Psoas muscle (tissue), 8 donors: Measurements from ENCODE around the gene MADD. TPM values are rescaled to one million over a fixed set of nuclear protein-coding genes. Genes with fewer than 3 reads are reported as not detected.

Experiments used
- ATAC-seq, 4 donors: fragments of 200-7000 bp; cut with Tn5 transposase; one replicate each; pipeline ENCODE4 v1.9.1; 2020; ENCODE audit warnings: moderate library complexity in 3 of 4, mild to moderate bottlenecking in 2 of 4
- DNase-seq, 2 donors: peaks; one replicate each; pipeline ENCODE4 v3.0.0-alpha.2; 2020
- H3K27ac ChIP-seq: fragments of 200-600 bp; one replicate; pipeline ENCODE4 v1.8.0; 2022
- H3K27me3 ChIP-seq, 3 donors: fragments of 200-600 bp in 1 of 3; one replicate each; pipeline versions ENCODE4 v1.6.1 to v1.8.0; 2013 to 2022; ENCODE audit warnings: low read length in 2 of 3, mild to moderate bottlenecking in 2 of 3, moderate library complexity in 1 of 3; ENCODE audit not compliant: insufficient read depth in 3 of 3
- H3K36me3 ChIP-seq, 2 donors: fragments of 200-600 bp in 1 of 2; one replicate each; pipeline versions ENCODE4 v1.6.1 to v1.8.0; 2013 to 2022; ENCODE audit warnings: low read depth in 1 of 2, mild to moderate bottlenecking in 1 of 2, moderate library complexity in 1 of 2; ENCODE audit not compliant: insufficient read depth in 1 of 2
- H3K4me1 ChIP-seq: fragments of 200-600 bp; one replicate; pipeline ENCODE4 v1.8.0; 2022
- H3K4me3 ChIP-seq: fragments of 200-600 bp; one replicate; pipeline ENCODE4 v1.8.0; 2022; ENCODE audit warnings: mild to moderate bottlenecking
- H3K9me3 ChIP-seq: fragments of 200-600 bp; one replicate; pipeline ENCODE4 v1.8.0; 2022
- CTCF ChIP-seq: fragments of 200-600 bp; IDR thresholded peaks from one replicate; pipeline ENCODE4 v1.8.0; 2022; ENCODE audit warnings: antibody characterized with exemption
- WGBS, 3 donors: extraction: QIAGEN DNeasy Blood & Tissue Kit; methylation state at CpG; one replicate each; pipeline versions ENCODE4 v1.1.6 to v1.1.7; 2013; 5-methylcytosine and 5-hydroxymethylcytosine counted together
- intact Hi-C, 2 donors: fragments of 100-400 bp; cut with DNase I; formaldehyde crosslinking; loops; one replicate each; pipeline versions ENCODE4 v1.11.0 to v1.14.2; 2022
- polyA plus RNA-seq, 3 donors: library from polyadenylated mRNA; stranded (reverse); fragments of 200-250 nt; gene quantifications; one replicate each; pipeline ENCODE4 v1.2.3, GENCODE V29; 2013
- total RNA-seq, 4 donors: library from RNA; stranded (reverse); fragmentation: NEBNext Ultra II Directional in 2 of 4; extraction: Animal tissue kit (Norgen Biotek cat#: 25700) in 2 of 4; gene quantifications; one replicate each; pipeline versions ENCODE4 v1.2.1 to v1.2.4, GENCODE V29; 2021 to 2023
- donor health status: healthy with polysubstance abuse.
- donor health status: DM: no; HTN: no; CAD: no; lungs with moderate emphysema.
- donor health status: Bipolar disorder and iron deficiency.
- donor health status: healthy.
- donor health status: DM: yes; HTN: yes; CAD: no.
- donor health status: DM: no; HTN: no; CAD: no.
- donor health status: DM: no; HTN: no; CAD: no.
- donor health status: DM: yes; HTN: yes; CAD: no.

MADD gene
- total and polyA plus RNA-seq, 7 donors = 11.5 to 33.6 (median 19.5) TPM

DNA sequence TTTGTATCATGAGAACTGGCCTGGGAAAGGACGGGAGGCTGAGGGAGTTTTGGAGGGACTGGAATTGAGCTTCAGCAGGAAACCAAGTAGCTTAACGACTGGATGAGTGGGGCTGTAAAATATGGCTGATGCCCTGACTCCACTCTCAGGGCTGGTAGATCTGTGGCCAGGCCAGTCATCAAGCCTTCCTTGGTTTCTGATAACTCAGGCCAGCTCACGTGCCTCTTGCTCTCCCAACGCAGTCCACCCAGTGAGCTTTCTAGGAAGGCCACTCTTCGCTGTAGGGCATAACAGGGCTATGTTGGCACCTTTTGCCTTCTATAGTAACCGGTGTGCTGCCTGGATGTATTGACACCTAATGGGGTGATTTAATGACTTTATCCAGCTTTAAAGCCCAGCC lies 5.8 kb upstream of the MADD start:
- H3K27ac ChIP-seq = no peak overlapping the region
- DNase-seq (no peak), ATAC-seq (no peak)
- no peaks in the 10 kb centered on the region for H3K27me3 ChIP-seq
- H3K36me3 ChIP-seq = peaks cover 0 to 14% of the 10 kb centered on the region in 2 donors
- no peaks in the 10 kb centered on the region for H3K9me3 ChIP-seq
- TF ChIP-seq CTCF = no peak
- intact Hi-C loops = loop anchor here in 1 of 2 donors (10.0 kb wide), 1 partner anchor 369 kb away; no protein-coding TSS in a partner anchor
- peaks cover 8% of the 10 kb centered on the region for H3K4me1 ChIP-seq
- 86 to 93% (median 90%) methylated on average over 6 of the region's 6 CpGs for WGBS, 3 donors
- H3K4me3 ChIP-seq = no peak overlapping the region

DNA sequence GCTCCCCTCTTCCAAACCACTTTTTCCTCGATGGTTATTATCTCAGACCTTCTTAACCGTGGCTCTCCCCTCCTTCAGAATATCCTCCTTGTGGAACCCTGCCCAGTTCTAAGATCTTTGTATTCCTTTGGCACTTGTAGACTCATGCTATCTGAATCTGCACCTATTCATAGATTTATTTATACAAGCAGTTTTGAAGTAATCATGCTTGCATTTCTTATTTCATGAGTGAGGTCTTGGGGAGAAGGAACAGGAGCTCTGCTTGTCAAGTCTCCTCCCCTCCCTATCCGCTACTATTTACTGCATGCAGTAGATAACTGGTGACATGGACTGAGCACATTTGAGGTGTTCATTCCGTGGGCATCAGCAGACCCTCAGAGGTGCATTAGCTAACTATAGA lies 5.4 kb upstream of the MADD start:
- H3K27me3 ChIP-seq = no peaks in the 10 kb centered on the region
- TF ChIP-seq CTCF = no peak
- H3K27ac ChIP-seq = no peak overlapping the region
- DNase-seq (no peak), ATAC-seq (no peak)
- peaks cover 0 to 14% of the 10 kb centered on the region in 2 donors for H3K36me3 ChIP-seq
- no peaks in the 10 kb centered on the region for H3K9me3 ChIP-seq
- peaks cover 8% of the 10 kb centered on the region for H3K4me1 ChIP-seq
- 81 to 88% (median 85%) methylated on average over 4 of the region's 4 CpGs for WGBS, 3 donors
- H3K4me3 ChIP-seq = no peak overlapping the region
- intact Hi-C loops = loop anchor here in 1 of 2 donors (10.0 kb wide), 1 partner anchor 370 kb away; no protein-coding TSS in a partner anchor

DNA sequence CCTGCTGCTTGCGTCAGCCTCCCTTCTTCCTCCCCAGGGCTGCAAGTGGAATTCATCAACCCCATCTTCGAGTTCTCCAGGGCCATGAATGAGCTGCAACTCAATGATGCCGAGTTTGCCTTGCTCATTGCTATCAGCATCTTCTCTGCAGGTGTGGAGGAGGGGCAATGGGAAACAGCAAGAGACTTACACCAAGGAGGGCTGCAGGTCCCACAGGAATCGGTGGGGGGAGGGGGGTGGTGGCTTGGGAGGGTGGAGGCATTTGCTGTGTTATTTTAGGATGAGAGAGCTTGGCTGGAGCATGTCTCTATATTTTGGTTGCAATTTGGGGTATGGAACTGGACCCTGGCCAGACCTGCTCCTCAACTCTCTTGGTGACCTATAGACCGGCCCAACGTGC lies 2.1 kb upstream of the MADD start:
- Histone ChIP-seq H3K4me1 (peaks cover 33% of the 10 kb centered on the region), H3K36me3 (peaks cover 0 to 5% of the 10 kb centered on the region in 2 donors), H3K27me3 (no peaks in the 10 kb centered on the region), H3K4me3 (no peak overlapping the region), H3K9me3 (no peaks in the 10 kb centered on the region), H3K27ac (peak overlapping the region; percentile 96)
- DNase-seq (peak in 1 of 2 donors; percentile 26), ATAC-seq (no peak)
- intact Hi-C loops = loop anchor here in 1 of 2 donors (10.0 kb wide), 1 partner anchor 373 kb away; no protein-coding TSS in a partner anchor
- WGBS, 3 donors = 76 to 78% (median 77%) methylated on average over 6 of the region's 6 CpGs
- no peak for TF ChIP-seq CTCF

GRCh38 chr11:47268448-47269001 lies 1.4 kb upstream of the MADD start:
- Histone ChIP-seq H3K9me3 (no peaks in the 10 kb centered on the region), H3K27ac (peak overlapping the region; percentile 96), H3K4me3 (peak overlapping the region; percentile 88), H3K36me3 (peaks cover 0 to 5% of the 10 kb centered on the region in 2 donors), H3K4me1 (peaks cover 39% of the 10 kb centered on the region), H3K27me3 (no peaks in the 10 kb centered on the region)
- DNase-seq = no peak
- no peak for ATAC-seq
- intact Hi-C loops = loop anchor here in 1 of 2 donors (10.0 kb wide), 1 partner anchor 374 kb away; no protein-coding TSS in a partner anchor
- no peak for TF ChIP-seq CTCF
- WGBS, 3 donors = 55 to 65% (median 63%) methylated on average over 13 of the region's 13 CpGs
